Kidney epithelial cell (primary cell): ENCODE results near the gene HES6. TPM values are rescaled to one million over a fixed set of nuclear protein-coding genes. Genes with fewer than 3 reads are reported as not detected.

ENCODE experiments used
- DNase-seq: peaks from one replicate; pipeline ENCODE4 v3.0.0-alpha.2; 2010; ENCODE audit warnings: low read depth
- H3K27me3 ChIP-seq: 2 replicates; pipeline ENCODE4 v1.6.0; 2011; ENCODE audit warnings: low read length; ENCODE audit not compliant: control insufficient read depth, insufficient read depth
- H3K36me3 ChIP-seq: 2 replicates; pipeline ENCODE4 v1.5.1; 2011; ENCODE audit warnings: low read length; ENCODE audit not compliant: control insufficient read depth, insufficient read depth
- H3K4me3 ChIP-seq: 2 replicates; pipeline ENCODE4 v1.5.1; 2011; ENCODE audit warnings: low read depth, mild to moderate bottlenecking, control low read depth, low read length
- CTCF ChIP-seq: IDR thresholded peaks from 2 replicates; pipeline ENCODE4 v1.5.1; 2011; ENCODE audit warnings: mild to moderate bottlenecking, moderate library complexity, low read length, control low read depth, inconsistent platforms; ENCODE audit not compliant: insufficient read depth, poor library complexity, severe bottlenecking
- total RNA-seq: library from RNA; depleted of rRNA; stranded (reverse); fragments of >200 nt; gene quantifications from 2 replicates; pipeline ENCODE4 v1.2.3, GENCODE V29; 2015

Gene HES6
- total RNA-seq, 1 donor from 2014 or later = 50.1 TPM

- H3K27me3 ChIP-seq = peaks cover 12% of the 10 kb centered on the region
- H3K4me3 ChIP-seq = no peak overlapping the region
- H3K36me3 ChIP-seq = no peaks in the 10 kb centered on the region
- no peak for DNase-seq
- TF ChIP-seq CTCF = no peak
These were observed 2.3 kb downstream of the HES6 start for GRCh38 chr2:238237431-238238135.

- DNase-seq = no peak
- Histone ChIP-seq H3K27me3 (peaks cover 12% of the 10 kb centered on the region), H3K4me3 (no peak overlapping the region), H3K36me3 (no peaks in the 10 kb centered on the region)
- TF ChIP-seq CTCF = no peak
These were observed 3.3 kb downstream of the HES6 start for GRCh38 chr2:238236571-238236970.

- Histone ChIP-seq H3K36me3 (no peaks in the 10 kb centered on the region), H3K27me3 (peaks cover 13% of the 10 kb centered on the region), H3K4me3 (no peak overlapping the region)
- no peak for DNase-seq
- TF ChIP-seq CTCF = no peak
These were observed 4.0 kb downstream of the HES6 start for GRCh38 chr2:238235856-238236255.

- no peaks in the 10 kb centered on the region for H3K36me3 ChIP-seq
- H3K27me3 ChIP-seq = peaks cover 11% of the 10 kb centered on the region
- TF ChIP-seq CTCF = no peak
- no peak overlapping the region for H3K4me3 ChIP-seq
- DNase-seq = no peak
These were observed 4.5 kb downstream of the HES6 start for GRCh38 chr2:238235331-238235732.

- Histone ChIP-seq H3K4me3 (no peak overlapping the region), H3K27me3 (peaks cover 7% of the 10 kb centered on the region), H3K36me3 (no peaks in the 10 kb centered on the region)
- no peak for DNase-seq
- no peak for TF ChIP-seq CTCF
These were observed 6.2 kb downstream of the HES6 start for GRCh38 chr2:238233625-238234024.

GRCh38 chr2:238231809-238232208, 8.0 kb downstream of the HES6 start:
- H3K4me3 ChIP-seq = no peak overlapping the region
- no peak for TF ChIP-seq CTCF

More at GRCh38 chr2:238231809-238232208, 8.0 kb downstream of the HES6 start:
- no peak for DNase-seq
- Histone ChIP-seq H3K27me3 (peaks cover 4% of the 10 kb centered on the region), H3K36me3 (no peaks in the 10 kb centered on the region)
